GM19328 (cell line): ENCODE measurements around the gene ZNF433.
A peak's percentile ranks its signal among the peaks of the same experiment; 100 is the strongest.
"Not testable (repeated sequence)": the region's sequence is repeated elsewhere in the genome, so short reads cannot be mapped to it uniquely, and the experiment has no call there.

Experiments
- ATAC-seq: cut with Tn5 transposase; IDR thresholded peaks from one replicate; pipeline ENCODE4 v1.9.1; 2021; ENCODE audit warnings: mild to moderate bottlenecking, moderate library complexity; ENCODE audit not compliant: unreplicated experiment

ZNF433 gene

GRCh38 chr19:12035220-12036172, at the start of gene ZNF433:
TSS of gene ZNF433 (minus strand) at chr19:12035679. CDS start at chr19:12035539, 140 bp downstream.
- ATAC-seq = peak; percentile 84

GRCh38 chr19:12083336-12083735, 47.9 kb upstream of the ZNF433 start:
- ATAC-seq = not testable (repeated sequence)

- no peak for ATAC-seq
Observed at GRCh38 chr19:12077375-12077774, 41.9 kb upstream of the ZNF433 start.

GRCh38 chr19:12076331-12076730, 40.9 kb upstream of the ZNF433 start:
- ATAC-seq = not testable (repeated sequence)

- ATAC-seq = no peak
Observed at GRCh38 chr19:12075538-12076139, 40.2 kb upstream of the ZNF433 start.

GRCh38 chr19:12064590-12065538, 29.4 kb upstream of the ZNF433 start, which contains the start of gene ZNF844:
TSS of gene ZNF844 (plus strand) at chr19:12064731. CDS start at chr19:12064874, 143 bp downstream.
- peak; percentile 64 for ATAC-seq

GRCh38 chr19:12055784-12056183, 20.3 kb upstream of the ZNF433 start:
- ATAC-seq = no peak

GRCh38 chr19:12052497-12053169, 17.2 kb upstream of the ZNF433 start, which contains the start of gene ZNF878:
TSS of gene ZNF878 (minus strand) at chr19:12052961. CDS start at chr19:12052801, 160 bp downstream.
- peak; percentile 75 for ATAC-seq

GRCh38 chr19:12052091-12052496, 16.6 kb upstream of the ZNF433 start:
- no peak for ATAC-seq

- ATAC-seq = no peak
Observed at GRCh38 chr19:12047868-12048267, 12.4 kb upstream of the ZNF433 start.

- ATAC-seq = no peak
Observed at GRCh38 chr19:12043752-12044422, 8.4 kb upstream of the ZNF433 start.

GRCh38 chr19:12042893-12043292, 7.4 kb upstream of the ZNF433 start:
- ATAC-seq = no peak

- ATAC-seq = no peak
Observed at GRCh38 chr19:12034620-12035019, 859 bp downstream of the ZNF433 start.

GRCh38 chr19:12034198-12034597, 1.3 kb downstream of the ZNF433 start:
- ATAC-seq = no peak

GRCh38 chr19:12015753-12016116, 19.7 kb downstream of the ZNF433 start:
- no peak for ATAC-seq

GRCh38 chr19:12015015-12015752, 20.3 kb downstream of the ZNF433 start:
- no peak for ATAC-seq

- ATAC-seq = no peak
Observed at GRCh38 chr19:12000152-12000981, 35.1 kb downstream of the ZNF433 start.

GRCh38 chr19:11995174-11995573, 40.3 kb downstream of the ZNF433 start:
- ATAC-seq = no peak
